IMR-90 (cell line): ENCODE measurements around the gene NACC2. TPM values are rescaled to one million over a fixed set of nuclear protein-coding genes. Genes with fewer than 3 reads are reported as not detected.

Source experiments
- ATAC-seq: fragments of 200-7000 bp; cut with Tn5 transposase; 2 replicates; pipeline ENCODE4 v1.9.1; 2020; ENCODE audit warnings: low read depth, mild to moderate bottlenecking, moderate library complexity
- BruUV-seq: library from RNA; stranded (reverse); fragments of 400-500 nt; replicated peaks from 2 replicates; lab custom pipeline; 2021; lab: Mats Ljungman, UMichigan
- CTCF ChIA-PET: fragments of 300-600 bp; formaldehyde crosslinking; extraction: SDS; loops from one replicate; lab custom pipeline; 2021; ENCODE audit warnings: antibody characterized with exemption; lab: Yijun Ruan, JAX
- POLR2A ChIA-PET: fragments of 300-600 bp; sonication (Branson Sonifier 250); formaldehyde crosslinking; loops from one replicate; lab custom pipeline; 2022; ENCODE audit warnings: antibody characterized with exemption; ENCODE audit not compliant: unreplicated experiment; lab: Charles Lee
- DNase-seq: peaks from one replicate; pipeline ENCODE4 v3.0.0; 2013
- H2AFZ ChIP-seq: replicated peaks from 2 replicates; pipeline ENCODE3; 2013; ENCODE audit warnings: low read length, mild to moderate bottlenecking; ENCODE audit not compliant: poor library complexity
- H2AK5ac ChIP-seq: 2 replicates; pipeline ENCODE4 v1.6.1; 2013; ENCODE audit warnings: low read depth, low read length, inconsistent platforms
- H2AK9ac ChIP-seq: replicated peaks from 2 replicates; pipeline ENCODE3; 2013; ENCODE audit warnings: mild to moderate bottlenecking, low read depth, low read length, moderate library complexity; ENCODE audit not compliant: poor library complexity
- H2BK120ac ChIP-seq: 2 replicates; pipeline ENCODE4 v1.6.1; 2013; ENCODE audit warnings: low read depth, low read length, inconsistent platforms
- H2BK15ac ChIP-seq: 3 replicates; pipeline ENCODE4 v1.6.1; 2013; ENCODE audit warnings: low read depth, low read length, inconsistent platforms
- H2BK20ac ChIP-seq: 2 replicates; pipeline ENCODE4 v1.6.1; 2013; ENCODE audit warnings: low read depth, mild to moderate bottlenecking, inconsistent platforms, low read length, moderate library complexity
- H2BK5ac ChIP-seq: 2 replicates; pipeline ENCODE4 v1.6.1; 2013; ENCODE audit warnings: mild to moderate bottlenecking, low read depth, low read length, inconsistent platforms; ENCODE audit not compliant: poor library complexity, severe bottlenecking
- H3K14ac ChIP-seq: replicated peaks from 2 replicates; pipeline ENCODE4 v1.6.1; 2013; ENCODE audit warnings: low read depth, low read length, inconsistent platforms
- H3K18ac ChIP-seq: 2 replicates; pipeline ENCODE4 v1.6.1; 2013; ENCODE audit warnings: low read depth, low read length, control low read depth
- H3K23ac ChIP-seq: 2 replicates; pipeline ENCODE4 v1.6.1; 2013; ENCODE audit warnings: low read depth, low read length, inconsistent platforms
- H3K27ac ChIP-seq: 2 replicates; pipeline ENCODE4 v1.5.1; 2013; ENCODE audit warnings: mild to moderate bottlenecking, control low read depth, low read length; ENCODE audit not compliant: insufficient read depth
- H3K27me3 ChIP-seq: 2 replicates; pipeline ENCODE4 v1.6.1; 2013; ENCODE audit warnings: low read length; ENCODE audit not compliant: control insufficient read depth, insufficient read depth
- H3K36me3 ChIP-seq: 2 replicates; pipeline ENCODE4 v1.6.1; 2013; ENCODE audit warnings: low read length, mixed read lengths; ENCODE audit not compliant: control insufficient read depth, insufficient read depth
- H3K4ac ChIP-seq: 2 replicates; pipeline ENCODE4 v1.6.1; 2013; ENCODE audit warnings: low read depth, low read length, inconsistent platforms
- H3K4me1 ChIP-seq: 2 replicates; pipeline ENCODE4 v1.6.1; 2013; ENCODE audit warnings: low read length, mixed read lengths; ENCODE audit not compliant: control insufficient read depth, insufficient read depth
- H3K4me2 ChIP-seq: 2 replicates; pipeline ENCODE4 v1.6.1; 2013; ENCODE audit warnings: low read depth, mild to moderate bottlenecking, control low read depth, low read length, moderate library complexity
- H3K4me3 ChIP-seq: 2 replicates; pipeline ENCODE4 v1.5.1; 2013; ENCODE audit warnings: low read depth, mild to moderate bottlenecking, control low read depth, low read length, moderate library complexity; ENCODE audit not compliant: insufficient read depth
- H3K56ac ChIP-seq: 2 replicates; pipeline ENCODE4 v1.6.1; 2013; ENCODE audit warnings: low read length, inconsistent platforms; ENCODE audit not compliant: insufficient read depth; ENCODE audit errors: extremely low read depth
- H3K79me1 ChIP-seq, 2 experiments: 2 replicates each; pipeline ENCODE4 v1.6.1; 2013; ENCODE audit warnings: low read length in 2 of 2, inconsistent platforms in 1 of 2, low read depth in 1 of 2
- H3K9ac ChIP-seq: 2 replicates; pipeline ENCODE4 v1.6.1; 2013; ENCODE audit warnings: low read depth, low read length, control low read depth
- H3K9me1 ChIP-seq: 2 replicates; pipeline ENCODE4 v1.6.1; 2013; ENCODE audit warnings: low read length, inconsistent platforms; ENCODE audit not compliant: insufficient read depth
- H3K9me3 ChIP-seq: 2 replicates; pipeline ENCODE4 v1.6.1; 2013; ENCODE audit warnings: low read length; ENCODE audit not compliant: control insufficient read depth, insufficient read depth
- H4K20me1 ChIP-seq: 2 replicates; pipeline ENCODE4 v1.6.1; 2013; ENCODE audit warnings: low read length, inconsistent platforms; ENCODE audit not compliant: insufficient read depth
- H4K5ac ChIP-seq: 2 replicates; pipeline ENCODE4 v1.6.1; 2013; ENCODE audit warnings: mild to moderate bottlenecking, low read depth, low read length, control low read depth
- H4K8ac ChIP-seq, 2 experiments: 2 replicates each; pipeline ENCODE4 v1.6.1; 2013; ENCODE audit warnings: low read depth in 2 of 2, low read length in 2 of 2, control low read depth in 1 of 2, inconsistent platforms in 1 of 2
- H4K91ac ChIP-seq: 2 replicates; pipeline ENCODE4 v1.6.1; 2013; ENCODE audit warnings: low read depth, low read length, inconsistent platforms; ENCODE audit not compliant: insufficient read depth
- BHLHE40 ChIP-seq: fragments of 150-350 bp; IDR thresholded peaks from 2 replicates; pipeline ENCODE4 v1.6.1; 2016; ENCODE audit warnings: mild to moderate bottlenecking, low read depth, low read length
- CEBPB ChIP-seq: IDR thresholded peaks from 2 replicates; pipeline ENCODE4 v1.6.1; 2012; ENCODE audit warnings: low read depth, low read length, improper control_type of control experiment
- CHD1 ChIP-seq: IDR thresholded peaks from 2 replicates; pipeline ENCODE4 v1.6.1; 2012; ENCODE audit warnings: low read depth, low read length, improper control_type of control experiment
- FOS ChIP-seq: fragments of 150-350 bp; IDR thresholded peaks from 2 replicates; pipeline ENCODE4 v1.6.1; 2016; ENCODE audit warnings: low read depth, low read length
- MAFK ChIP-seq: IDR thresholded peaks from 2 replicates; pipeline ENCODE4 v1.6.1; 2012; ENCODE audit warnings: low read depth, low read length, improper control_type of control experiment
- MAZ ChIP-seq: IDR thresholded peaks from 2 replicates; pipeline ENCODE4 v1.6.1; 2012; ENCODE audit warnings: low read depth, mild to moderate bottlenecking, low read length, improper control_type of control experiment, moderate library complexity, borderline replicate concordance
- NFE2L2 ChIP-seq: fragments of 150-350 bp; IDR thresholded peaks from 2 replicates; pipeline ENCODE4 v1.6.1; 2016; ENCODE audit warnings: low read depth, mild to moderate bottlenecking, low read length
- POLR2A ChIP-seq: IDR thresholded peaks from 2 replicates; pipeline ENCODE4 v1.6.1; 2012; ENCODE audit warnings: mild to moderate bottlenecking, low read depth, low read length
- RAD21 ChIP-seq: IDR thresholded peaks from 2 replicates; pipeline ENCODE4 v1.6.1; 2012; ENCODE audit warnings: low read length, improper control_type of control experiment
- RCOR1 ChIP-seq: IDR thresholded peaks from 2 replicates; pipeline ENCODE4 v1.6.1; 2012; ENCODE audit warnings: mild to moderate bottlenecking, low read length, improper control_type of control experiment; ENCODE audit not compliant: insufficient replicate concordance
- RFX5 ChIP-seq: IDR thresholded peaks from 2 replicates; pipeline ENCODE4 v1.8.0; 2012; ENCODE audit warnings: low read depth, mild to moderate bottlenecking, low read length, moderate library complexity
- SMC3 ChIP-seq: fragments of 150-350 bp; IDR thresholded peaks from 2 replicates; pipeline ENCODE4 v1.6.1; 2016; ENCODE audit warnings: low read depth, mild to moderate bottlenecking, antibody characterized with exemption, low read length, moderate library complexity
- WGBS, 2 experiments: methylation state at CpG; one replicate each; pipeline versions ENCODE4 v1.1.5 to v1.1.7; 2013; ENCODE audit warnings: missing lambda C conversion rate in 2 of 2; ENCODE audit not compliant: insufficient read length in 1 of 2; ENCODE audit errors: extremely low coverage in 2 of 2; 5-methylcytosine and 5-hydroxymethylcytosine counted together
- dilution Hi-C: fragments of 300-500 bp; cut with HindIII; formaldehyde crosslinking; loops from one replicate; pipeline ENCODE4 v1.14.3; 2018; ENCODE audit warnings: low sequenced_read_pairs; ENCODE audit not compliant: unreplicated experiment
- in situ Hi-C: fragments of 300-500 bp; cut with MboI; formaldehyde crosslinking; loops from 3 replicates; pipeline ENCODE4 v1.14.3; 2019; ENCODE audit warnings: low sequenced_read_pairs, inconsistent platforms, mixed read lengths
- intact Hi-C: fragments of 100-400 bp; cut with micrococcal nuclease; formaldehyde crosslinking; loops from 2 replicates; pipeline ENCODE4 v1.10.0; 2022
- polyA plus RNA-seq, 3 experiments: library from polyadenylated mRNA; depleted of rRNA; stranded (reverse); fragments of >200 nt; gene quantifications; 2 replicates each; pipeline ENCODE4 v1.2.3, GENCODE V29; 2012; ENCODE audit warnings: low replicate concordance in 1 of 3
- total RNA-seq: library from RNA; depleted of rRNA; stranded (reverse); fragments of >200 nt; gene quantifications from 2 replicates; pipeline ENCODE4 v1.2.3, GENCODE V29; 2012
- TF ChIP-seq, protein P1 (sequence below): fragments of 150-350 bp; IDR thresholded peaks from 2 replicates; pipeline ENCODE4 v1.6.1; 2016; ENCODE audit warnings: low read depth, mild to moderate bottlenecking, low read length, moderate library complexity, borderline replicate concordance
- TF ChIP-seq, protein P2 (sequence below): fragments of 150-350 bp; IDR thresholded peaks from 2 replicates; pipeline ENCODE4 v1.6.1; 2017; ENCODE audit warnings: mild to moderate bottlenecking, antibody characterized with exemption, low read length, low read depth
- TF ChIP-seq, protein P3 (sequence below): conservative IDR thresholded peaks from 2 replicates; pipeline ENCODE4 v1.5.1; 2012; ENCODE audit warnings: mild to moderate bottlenecking, low read depth, low read length, improper control_type of control experiment

NACC2 gene
- total and polyA plus RNA-seq, 2 of the 4 experiments (the other 2 are of a cell fraction), result 7.9 to 19.0 TPM

DNA sequence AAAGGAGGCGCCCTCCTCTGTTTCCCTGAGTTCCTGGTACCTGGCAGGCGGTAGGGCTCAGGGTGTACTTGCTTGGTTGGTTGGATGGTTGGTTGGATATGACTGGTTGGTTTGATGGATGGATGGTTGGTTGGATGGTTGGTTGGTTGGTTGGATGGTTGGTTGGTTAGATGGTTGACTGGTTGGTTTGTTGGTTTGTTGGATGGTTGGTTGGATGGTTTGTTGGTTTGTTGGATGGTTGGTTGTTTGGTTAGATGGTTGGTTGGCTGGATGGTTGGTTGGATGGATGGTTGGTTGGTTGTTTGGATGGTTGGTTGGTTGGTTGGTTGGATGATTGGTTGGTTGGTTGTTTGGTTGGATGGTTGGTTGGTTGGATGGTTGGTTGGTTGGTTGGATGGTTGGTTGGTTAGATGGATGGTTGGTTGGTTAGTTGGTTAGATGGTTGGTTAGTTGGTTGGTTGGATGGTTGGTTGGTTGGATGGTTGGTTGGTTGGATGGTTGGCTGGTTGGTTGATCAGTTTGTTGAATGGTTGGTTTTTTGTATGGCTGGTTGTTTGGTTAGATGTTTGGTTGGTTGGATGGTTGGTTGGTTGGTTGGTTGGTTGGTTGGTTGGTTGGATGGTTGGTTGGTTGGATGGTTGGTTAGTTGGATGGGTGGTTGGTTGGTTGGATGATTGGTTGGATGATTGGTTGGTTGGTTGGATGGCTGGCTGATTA lies 30.0 kb upstream of the NACC2 start:
- no peak overlapping the region for H2BK120ac ChIP-seq
- H3K18ac ChIP-seq, result no peak overlapping the region
- H2BK20ac ChIP-seq, result no peak overlapping the region
- H2BK15ac ChIP-seq, result no peak overlapping the region
- no peak overlapping the region for H3K14ac ChIP-seq
- peaks cover 52% of the 10 kb centered on the region for H3K27me3 ChIP-seq
- no peak overlapping the region for H3K27ac ChIP-seq
- no peak overlapping the region for H3K4ac ChIP-seq
- no TSS peak for BruUV-seq
- POLR2A ChIA-PET, result no interaction called here
- H4K20me1 ChIP-seq, result peaks cover 7% of the 10 kb centered on the region; the same call in 1 of the 2 replicates
- no peak for ATAC-seq
- no peak overlapping the region for H4K91ac ChIP-seq
- TF ChIP-seq RFX5 (no peak), CEBPB (no peak), SMC3 (no peak), RCOR1 (no peak), MAZ (no peak), NFE2L2 (no peak), FOS (no peak), POLR2A (no peak), BHLHE40 (no peak), CHD1 (no peak), MAFK (no peak), RAD21 (no peak)
- TF ChIP-seq, protein P1, sequence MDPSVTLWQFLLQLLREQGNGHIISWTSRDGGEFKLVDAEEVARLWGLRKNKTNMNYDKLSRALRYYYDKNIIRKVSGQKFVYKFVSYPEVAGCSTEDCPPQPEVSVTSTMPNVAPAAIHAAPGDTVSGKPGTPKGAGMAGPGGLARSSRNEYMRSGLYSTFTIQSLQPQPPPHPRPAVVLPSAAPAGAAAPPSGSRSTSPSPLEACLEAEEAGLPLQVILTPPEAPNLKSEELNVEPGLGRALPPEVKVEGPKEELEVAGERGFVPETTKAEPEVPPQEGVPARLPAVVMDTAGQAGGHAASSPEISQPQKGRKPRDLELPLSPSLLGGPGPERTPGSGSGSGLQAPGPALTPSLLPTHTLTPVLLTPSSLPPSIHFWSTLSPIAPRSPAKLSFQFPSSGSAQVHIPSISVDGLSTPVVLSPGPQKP, result no peak
- TF ChIP-seq, protein P2, sequence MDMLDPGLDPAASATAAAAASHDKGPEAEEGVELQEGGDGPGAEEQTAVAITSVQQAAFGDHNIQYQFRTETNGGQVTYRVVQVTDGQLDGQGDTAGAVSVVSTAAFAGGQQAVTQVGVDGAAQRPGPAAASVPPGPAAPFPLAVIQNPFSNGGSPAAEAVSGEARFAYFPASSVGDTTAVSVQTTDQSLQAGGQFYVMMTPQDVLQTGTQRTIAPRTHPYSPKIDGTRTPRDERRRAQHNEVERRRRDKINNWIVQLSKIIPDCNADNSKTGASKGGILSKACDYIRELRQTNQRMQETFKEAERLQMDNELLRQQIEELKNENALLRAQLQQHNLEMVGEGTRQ, result no peak
- TF ChIP-seq, protein P3, sequence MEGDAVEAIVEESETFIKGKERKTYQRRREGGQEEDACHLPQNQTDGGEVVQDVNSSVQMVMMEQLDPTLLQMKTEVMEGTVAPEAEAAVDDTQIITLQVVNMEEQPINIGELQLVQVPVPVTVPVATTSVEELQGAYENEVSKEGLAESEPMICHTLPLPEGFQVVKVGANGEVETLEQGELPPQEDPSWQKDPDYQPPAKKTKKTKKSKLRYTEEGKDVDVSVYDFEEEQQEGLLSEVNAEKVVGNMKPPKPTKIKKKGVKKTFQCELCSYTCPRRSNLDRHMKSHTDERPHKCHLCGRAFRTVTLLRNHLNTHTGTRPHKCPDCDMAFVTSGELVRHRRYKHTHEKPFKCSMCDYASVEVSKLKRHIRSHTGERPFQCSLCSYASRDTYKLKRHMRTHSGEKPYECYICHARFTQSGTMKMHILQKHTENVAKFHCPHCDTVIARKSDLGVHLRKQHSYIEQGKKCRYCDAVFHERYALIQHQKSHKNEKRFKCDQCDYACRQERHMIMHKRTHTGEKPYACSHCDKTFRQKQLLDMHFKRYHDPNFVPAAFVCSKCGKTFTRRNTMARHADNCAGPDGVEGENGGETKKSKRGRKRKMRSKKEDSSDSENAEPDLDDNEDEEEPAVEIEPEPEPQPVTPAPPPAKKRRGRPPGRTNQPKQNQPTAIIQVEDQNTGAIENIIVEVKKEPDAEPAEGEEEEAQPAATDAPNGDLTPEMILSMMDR, result no peak
- no CpG with 5 or more reads among the region's 2 CpGs for WGBS, 2 experiments
- H3K56ac ChIP-seq, result no peak overlapping the region
- no peak overlapping the region for H2BK5ac ChIP-seq
- intact Hi-C loops (loop anchor here (5.0 kb wide), 2 partner anchors 328 to 523 kb away; no protein-coding TSS in a partner anchor), in situ Hi-C loops (loop anchor here (5.0 to 10.0 kb wide), 2 partner anchors 163 to 420 kb away; partner anchors contain the start of genes KCNT1 and UBAC1), dilution Hi-C loops (no loop called here)
- peaks cover 1% of the 10 kb centered on the region; the same call in 1 of the 2 replicates for H3K4me1 ChIP-seq
- H3K4me3 ChIP-seq, result no peak overlapping the region
- no peaks in the 10 kb centered on the region; the same call in 1 of the 2 replicates for H3K9me3 ChIP-seq
- CTCF ChIA-PET, result no interaction called here
- DNase-seq, result no peak
- H2AK5ac ChIP-seq, result no peak overlapping the region
- no peaks in the 10 kb centered on the region for H3K36me3 ChIP-seq
- H4K8ac ChIP-seq, result no peak overlapping the region
- no peak overlapping the region for H2AK9ac ChIP-seq
- no peak overlapping the region for H3K4me2 ChIP-seq
- H3K9ac ChIP-seq, result no peak overlapping the region
- no peaks in the 10 kb centered on the region for H3K9me1 ChIP-seq
- H4K5ac ChIP-seq, result no peak overlapping the region
- no peak overlapping the region for H2AFZ ChIP-seq
- peaks cover 0 to 7% of the 10 kb centered on the region in 2 experiments; a peak in 1 of 4 replicates for H3K79me1 ChIP-seq
- H3K23ac ChIP-seq, result no peak overlapping the region
